ENCODE results near the gene GCA. TPM values are rescaled to one million over a fixed set of nuclear protein-coding genes. Genes with fewer than 3 reads are reported as not detected.

GCA gene
- total and polyA plus RNA-seq, 2 of the 8 experiments (the other 6 are each of a cell fraction or from before 2014, with no cell fraction given): 37.4 to 42.0 TPM

- Histone ChIP-seq H2BK12ac (ENCODE audit: low read depth, low read length) (no peak overlapping the region), H3K56ac (replicated peaks; ENCODE audit: insufficient read length, low read depth, low read length) (no peak overlapping the region), H3K18ac (ENCODE audit: extremely low read depth, low read length) (no peak overlapping the region), H3K4me2 (ENCODE audit: insufficient read depth in 1 of 2, low read depth in 2 of 2, low read length in 2 of 2) (no peak overlapping the region), H2BK20ac (ENCODE audit: low read length) (no peak overlapping the region), H2AK5ac (ENCODE audit: low read depth, low read length) (no peak overlapping the region), H3K4me3 (ENCODE audit: extremely low read depth in 1 of 4, insufficient read depth in 2 of 4, low read depth in 3 of 4, low read length in 4 of 4) (no peak overlapping the region), H3K14ac (ENCODE audit: insufficient read length) (no peak overlapping the region), H2AFZ (ENCODE audit: low read length) (no peak overlapping the region), H3K36me3 (ENCODE audit: control insufficient read depth in 2 of 4, insufficient read depth in 4 of 4, low read length in 3 of 4) (no peaks in the 10 kb centered on the region), H2BK120ac (replicated peaks; ENCODE audit: low read depth, low read length) (no peak overlapping the region), H3K4ac (replicated peaks; ENCODE audit: insufficient read length, low read depth, low read length) (no peak overlapping the region), H4K8ac (ENCODE audit: extremely low read depth, insufficient read depth, low read length) (no peak overlapping the region; the same call in 1 of the 2 replicates), H3K79me1 (ENCODE audit: low read depth, low read length) (no peaks in the 10 kb centered on the region), H3K9ac (replicated peaks in 1 of 4; ENCODE audit: extremely low read depth in 1 of 4, low read depth in 3 of 4, low read length in 3 of 4) (no peak overlapping the region), H4K5ac (ENCODE audit: insufficient read length, low read depth, low read length) (no peak overlapping the region), H3K23ac (ENCODE audit: insufficient read length) (no peak overlapping the region), H4K20me1 (replicated peaks in 1 of 2; ENCODE audit: control insufficient read depth in 1 of 2, insufficient read depth in 2 of 2, low read length in 2 of 2) (no peaks in the 10 kb centered on the region), H3K27ac (ENCODE audit: low read depth, low read length) (no peak overlapping the region), H4K91ac (replicated peaks; ENCODE audit: insufficient read length, low read length) (no peak overlapping the region), H2BK5ac (ENCODE audit: low read depth, low read length) (no peak overlapping the region), H3K23me2 (ENCODE audit: low read depth, low read length) (no peaks in the 10 kb centered on the region), H3K4me1 (replicated peaks in 1 of 4; ENCODE audit: control insufficient read depth in 3 of 4, insufficient read depth in 4 of 4, low read length in 3 of 4) (no peaks in the 10 kb centered on the region), H3K9me3 (ENCODE audit: insufficient read depth in 2 of 2, low read depth in 1 of 2, low read length in 1 of 2) (peaks cover 4 to 6% of the 10 kb centered on the region in 2 experiments; a peak in 3 of 4 replicates), H3K79me2 (ENCODE audit: control insufficient read depth in 1 of 2, insufficient read depth in 2 of 2, low read length in 2 of 2) (no peaks in the 10 kb centered on the region), H2BK15ac (ENCODE audit: low read length) (no peak overlapping the region), H3K27me3 (replicated peaks in 1 of 4; ENCODE audit: control insufficient read depth in 3 of 4, extremely low read depth in 1 of 4, insufficient read depth in 3 of 4, low read length in 3 of 4) (no peaks in the 10 kb centered on the region)
- POLR2A ChIA-PET (ENCODE audit: partially characterized antibody): no interaction called here
- DNase-seq (ENCODE audit: low read depth in 1 of 2, low spot score in 2 of 2): peak in 1 of 2 experiments; percentile 62
- CTCF ChIA-PET (ENCODE audit: partially characterized antibody): interaction anchor here (0.5 to 3.3 kb wide), 11 partner anchors 8 to 207 kb away, joined by 3 to 22 read pairs (median 4); partner anchors contain the start of gene IFIH1
- no peak for FAIRE-seq
- 54% methylated on average over 5 of the region's 5 CpGs; no CpG with 5 or more reads in 1 of the 2 experiments for WGBS, 2 experiments (ENCODE audit: extremely low coverage in 1 of 2, insufficient coverage in 1 of 2, insufficient read length in 1 of 2, insufficient replicate concordance in 2 of 2, low coverage in 1 of 2, low lambda C conversion rate in 2 of 2, missing lambda C conversion rate in 1 of 2)
- TF ChIP-seq E2F6 (IDR thresholded peaks at IDR 0.05) (0 out of 2 replicates have a peak, but pooled peaks have one; percentile 16), TCF12 (IDR thresholded peaks at IDR 0.05; ENCODE audit: low read depth, low read length) (no peak), BACH1 (IDR thresholded peaks at IDR 0.05; ENCODE audit: low read length) (no peak), SIX5 (IDR thresholded peaks at IDR 0.05; ENCODE audit: low read depth, low read length) (no peak), CHD1 (IDR thresholded peaks at IDR 0.05; ENCODE audit: low read depth, low read length) (no peak), TAF7 (optimal IDR thresholded peaks at IDR 0.05; ENCODE audit: borderline replicate concordance, low read depth, low read length) (no peak), JUND (IDR thresholded peaks at IDR 0.05; ENCODE audit: low read length) (no peak), GTF2F1 (IDR thresholded peaks at IDR 0.05; ENCODE audit: borderline replicate concordance, low read depth, low read length) (no peak), USF2 (IDR thresholded peaks at IDR 0.05; ENCODE audit: low read length) (no peak), SP4 (IDR thresholded peaks at IDR 0.05; ENCODE audit: low read length) (no peak), BCL11A (IDR thresholded peaks at IDR 0.05; ENCODE audit: low read depth in 2 of 2, low read length in 2 of 2) (no peak), EP300 (IDR thresholded peaks at IDR 0.05; ENCODE audit: borderline replicate concordance in 1 of 2, low read depth in 2 of 2, low read length in 2 of 2) (no peak)
Observed at GRCh38 chr2:162327134-162327769, 16.7 kb upstream of the GCA start.

Data from H1 (cell line).